H1 (cell line): ENCODE results near the gene PRSS8. TPM values are rescaled to one million over a fixed set of nuclear protein-coding genes. Genes with fewer than 3 reads are reported as not detected.

Experiments used
- JUN ChIP-seq: IDR thresholded peaks from 2 replicates; pipeline ENCODE4 v1.6.1; 2011; ENCODE audit warnings: low read depth, mild to moderate bottlenecking, improper control_type of control experiment, low read length
- NANOG ChIP-seq: IDR thresholded peaks from 2 replicates; pipeline ENCODE4 v1.6.1; 2011; ENCODE audit warnings: low read length, low read depth, mild to moderate bottlenecking, inconsistent platforms; ENCODE audit not compliant: insufficient read depth, poor library complexity, severe bottlenecking
- TAF7 ChIP-seq: optimal IDR thresholded peaks from 2 replicates; pipeline ENCODE3; 2011; ENCODE audit warnings: low read depth, mild to moderate bottlenecking, inconsistent platforms, low read length, moderate library complexity, borderline replicate concordance
- polyA plus RNA-seq, 7 experiments: library from polyadenylated mRNA; depleted of rRNA in 3 of 7; stranded (reverse) in 5 of 7; unstranded in 2 of 7; fragments of >200 nt in 5 of 7; fragments of 200-250 nt in 2 of 7; gene quantifications; 1 replicate in 5 of 7; 2 replicates in 1 of 7; 4 replicates in 1 of 7; pipeline versions ENCODE4 v1.2.1 to v1.2.3, GENCODE V29; 2011 to 2013; ENCODE audit warnings: missing spikeins in 2 of 7, mixed read lengths in 2 of 7
- total RNA-seq: library from RNA; stranded (reverse); fragmentation: NEBNext Ultra II Directional; extraction: Animal tissue kit (Norgen Biotek cat#: 25700); gene quantifications from 2 replicates; pipeline ENCODE4 v1.2.1, GENCODE V29; 2021

The PRSS8 gene
- total and polyA plus RNA-seq, 2 of the 8 experiments (the other 6 are each of a cell fraction or from before 2014, with no cell fraction given) = 87.7 to 273 TPM

GRCh38 chr16:31085411-31085810 is 50.1 kb downstream of the PRSS8 start (continued):
- TF ChIP-seq TAF7 (no peak), NANOG (no peak), JUN (no peak)
- TF ChIP-seq, all 59 proteins: peak for 0
